WTC11 (cell line): ENCODE data around the gene EIF1AD. TPM values are rescaled to one million over a fixed set of nuclear protein-coding genes. Genes with fewer than 3 reads are reported as not detected.

Experiments used
- ATAC-seq: fragments of 200-7000 bp; cut with Tn5 transposase; 2 replicates; pipeline ENCODE4 v1.10.0; 2021; ENCODE audit warnings: mild to moderate bottlenecking, moderate library complexity
- CTCF ChIA-PET: fragments of 300-600 bp; sonication (Branson Sonifier 250); formaldehyde crosslinking; loops from one replicate; lab custom pipeline; 2021; ENCODE audit warnings: antibody characterized with exemption; lab: Charles Lee
- POLR2A ChIA-PET: fragments of 350-600 bp; sonication (Branson Sonifier 250); formaldehyde crosslinking; loops from one replicate; lab custom pipeline; 2021; ENCODE audit warnings: antibody characterized with exemption; lab: Charles Lee
- DNase-seq: peaks from one replicate; pipeline ENCODE4 v3.0.0; 2021; ENCODE audit warnings: low spot score
- H3K27ac Mint-ChIP-seq: 2 replicates; pipeline ENCODE4 v1.8.0; 2021; ENCODE audit warnings: mixed read lengths
- H3K27me3 Mint-ChIP-seq: 2 replicates; pipeline ENCODE4 v1.8.0; 2021; ENCODE audit warnings: low read depth, mild to moderate bottlenecking, moderate library complexity, mixed read lengths
- H3K36me3 Mint-ChIP-seq: 2 replicates; pipeline ENCODE4 v1.8.0; 2021; ENCODE audit warnings: mixed read lengths
- H3K4me1 Mint-ChIP-seq: 2 replicates; pipeline ENCODE4 v1.8.0; 2022; ENCODE audit warnings: mixed read lengths
- H3K4me3 Mint-ChIP-seq: 2 replicates; pipeline ENCODE4 v1.8.0; 2021; ENCODE audit warnings: mild to moderate bottlenecking, moderate library complexity, mixed read lengths
- H3K9me3 Mint-ChIP-seq: 2 replicates; pipeline ENCODE4 v1.8.0; 2021; ENCODE audit warnings: mixed read lengths
- ATF1 ChIP-seq: sonication (generic); formaldehyde crosslinking; IDR thresholded peaks from 2 replicates; pipeline ENCODE4 v1.8.1; 2023; ENCODE audit warnings: mild to moderate bottlenecking, moderate library complexity, missing genetic modification reagents
- CREB1 ChIP-seq: sonication (generic); formaldehyde crosslinking; IDR thresholded peaks from 2 replicates; pipeline ENCODE4 v1.8.0; 2023; ENCODE audit warnings: mild to moderate bottlenecking, missing genetic modification reagents
- EMX1 ChIP-seq: fragments of 250-450 bp; sonication (Bioruptor Pico); IDR thresholded peaks from 2 replicates; pipeline ENCODE4 v1.8.0; 2021; ENCODE audit warnings: mild to moderate bottlenecking
- FOXJ3 ChIP-seq: sonication (generic); formaldehyde crosslinking; IDR thresholded peaks from 2 replicates; pipeline ENCODE4 v1.9.0; 2021; ENCODE audit warnings: missing genetic modification reagents, mild to moderate bottlenecking, borderline replicate concordance
- FOXP1 ChIP-seq: sonication (generic); formaldehyde crosslinking; IDR thresholded peaks from 2 replicates; pipeline ENCODE4 v1.8.0; 2022; ENCODE audit warnings: missing genetic modification reagents, mild to moderate bottlenecking, moderate library complexity, borderline replicate concordance
- KAT7 ChIP-seq: sonication (generic); formaldehyde crosslinking; IDR thresholded peaks from 2 replicates; pipeline ENCODE4 v1.8.1; 2023; ENCODE audit warnings: missing genetic modification reagents, mild to moderate bottlenecking, borderline replicate concordance
- MXD4 ChIP-seq: fragments of 250-450 bp; sonication (Bioruptor Pico); IDR thresholded peaks from 2 replicates; pipeline ENCODE4 v1.8.0; 2021; ENCODE audit warnings: mild to moderate bottlenecking, moderate library complexity, borderline replicate concordance
- NFATC4 ChIP-seq: fragments of 250-450 bp; sonication (Bioruptor Pico); IDR thresholded peaks from 2 replicates; pipeline ENCODE4 v1.9.0; 2021; ENCODE audit warnings: mild to moderate bottlenecking
- NR2C2 ChIP-seq: sonication (generic); formaldehyde crosslinking; IDR thresholded peaks from 2 replicates; pipeline ENCODE4 v1.8.0; 2022; ENCODE audit warnings: mild to moderate bottlenecking, missing genetic modification reagents
- SOX15 ChIP-seq: fragments of 250-450 bp; sonication (Bioruptor Pico); IDR thresholded peaks from 2 replicates; pipeline ENCODE4 v1.9.0; 2021; ENCODE audit warnings: mild to moderate bottlenecking
- TCF7 ChIP-seq: sonication (generic); formaldehyde crosslinking; IDR thresholded peaks from 2 replicates; pipeline ENCODE4 v1.8.0; 2022; ENCODE audit warnings: mild to moderate bottlenecking, low read depth, missing genetic modification reagents, moderate library complexity
- TP53 ChIP-seq: sonication (generic); formaldehyde crosslinking; IDR thresholded peaks from 2 replicates; pipeline ENCODE4 v1.8.1; 2023; ENCODE audit warnings: mild to moderate bottlenecking, missing genetic modification reagents
- ZNF423 ChIP-seq: fragments of 250-450 bp; sonication (Bioruptor Pico); IDR thresholded peaks from 2 replicates; pipeline ENCODE4 v2.1.2; 2022; ENCODE audit warnings: mild to moderate bottlenecking, moderate library complexity
- ZNF671 ChIP-seq: fragments of 250-450 bp; sonication (Bioruptor Pico); IDR thresholded peaks from 2 replicates; pipeline ENCODE4 v1.8.0; 2021; ENCODE audit warnings: mild to moderate bottlenecking
- total RNA-seq: library from RNA; stranded (reverse); gene quantifications from 3 replicates; pipeline ENCODE4 v1.2.3, GENCODE V29; 2021
- TF ChIP-seq, protein P1 (sequence below): sonication (generic); formaldehyde crosslinking; IDR thresholded peaks from 2 replicates; pipeline ENCODE4 v1.8.0; 2022; ENCODE audit warnings: mild to moderate bottlenecking, missing genetic modification reagents
- TF ChIP-seq, protein P2 (sequence below): sonication (generic); formaldehyde crosslinking; IDR thresholded peaks from 2 replicates; pipeline ENCODE4 v1.8.1; 2022; ENCODE audit warnings: low read depth, mild to moderate bottlenecking, moderate library complexity, missing genetic modification reagents, borderline replicate concordance
- TF ChIP-seq, protein P3 (sequence below): sonication (generic); formaldehyde crosslinking; IDR thresholded peaks from 2 replicates; pipeline ENCODE4 v1.8.0; 2023; ENCODE audit warnings: missing genetic modification reagents
- TF ChIP-seq, protein P4 (sequence below): sonication (generic); formaldehyde crosslinking; IDR thresholded peaks from 2 replicates; pipeline ENCODE4 v1.8.1; 2022; ENCODE audit warnings: mild to moderate bottlenecking, missing genetic modification reagents, moderate library complexity, borderline replicate concordance
- TF ChIP-seq, protein P5 (sequence below): sonication (generic); formaldehyde crosslinking; IDR thresholded peaks from 2 replicates; pipeline ENCODE4 v1.8.0; 2022; ENCODE audit warnings: mild to moderate bottlenecking, missing genetic modification reagents
- TF ChIP-seq, protein P6 (sequence below): sonication (generic); formaldehyde crosslinking; IDR thresholded peaks from 2 replicates; pipeline ENCODE4 v1.8.1; 2023; ENCODE audit warnings: mild to moderate bottlenecking, moderate library complexity, missing genetic modification reagents

EIF1AD gene
- total RNA-seq, 1 experiment from 2014 or later, result 37.6 TPM

DNA sequence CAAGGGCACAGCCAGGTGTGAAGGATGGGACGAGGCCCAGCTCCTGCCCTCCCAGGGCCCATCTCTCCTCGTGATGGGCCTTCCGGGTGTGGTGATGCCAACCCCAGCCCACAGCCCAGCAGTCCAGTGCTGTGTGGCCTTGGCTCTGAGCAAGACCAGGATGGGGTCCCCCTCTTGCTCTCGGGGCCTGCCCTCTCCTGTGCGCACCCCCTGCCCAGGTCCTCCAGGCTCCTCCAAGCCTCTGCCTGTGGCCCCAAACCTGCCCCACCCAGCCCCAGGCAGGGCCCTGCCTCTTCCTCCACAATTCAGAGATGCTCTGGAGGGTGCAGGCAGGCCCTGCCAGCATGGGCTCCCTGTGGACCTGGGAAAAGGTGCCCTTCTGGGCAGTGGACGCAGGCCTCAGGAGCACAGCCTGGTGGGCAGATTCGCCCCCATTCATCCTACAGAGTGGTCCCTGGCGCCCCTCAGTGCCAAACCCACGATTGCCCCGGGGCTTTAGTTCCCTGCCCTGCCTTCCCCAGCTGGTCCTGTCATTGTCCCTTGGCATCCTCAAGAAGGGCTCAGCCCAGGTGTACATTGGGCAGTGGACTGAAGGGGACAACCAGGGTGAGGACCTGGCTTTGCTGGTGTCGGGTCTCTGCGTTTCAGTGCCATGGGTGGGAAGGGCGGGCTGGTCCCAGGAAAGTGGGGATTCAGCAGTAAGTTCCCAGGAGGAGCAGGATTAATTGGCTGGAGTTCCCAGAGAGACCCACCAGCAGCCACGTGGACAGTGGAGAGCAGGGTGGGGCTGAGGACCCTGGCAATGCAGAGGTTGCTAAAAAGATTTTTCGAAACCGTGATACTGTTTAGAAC is 19.8 kb downstream of the EIF1AD start (continued):
- TF ChIP-seq, protein P1, sequence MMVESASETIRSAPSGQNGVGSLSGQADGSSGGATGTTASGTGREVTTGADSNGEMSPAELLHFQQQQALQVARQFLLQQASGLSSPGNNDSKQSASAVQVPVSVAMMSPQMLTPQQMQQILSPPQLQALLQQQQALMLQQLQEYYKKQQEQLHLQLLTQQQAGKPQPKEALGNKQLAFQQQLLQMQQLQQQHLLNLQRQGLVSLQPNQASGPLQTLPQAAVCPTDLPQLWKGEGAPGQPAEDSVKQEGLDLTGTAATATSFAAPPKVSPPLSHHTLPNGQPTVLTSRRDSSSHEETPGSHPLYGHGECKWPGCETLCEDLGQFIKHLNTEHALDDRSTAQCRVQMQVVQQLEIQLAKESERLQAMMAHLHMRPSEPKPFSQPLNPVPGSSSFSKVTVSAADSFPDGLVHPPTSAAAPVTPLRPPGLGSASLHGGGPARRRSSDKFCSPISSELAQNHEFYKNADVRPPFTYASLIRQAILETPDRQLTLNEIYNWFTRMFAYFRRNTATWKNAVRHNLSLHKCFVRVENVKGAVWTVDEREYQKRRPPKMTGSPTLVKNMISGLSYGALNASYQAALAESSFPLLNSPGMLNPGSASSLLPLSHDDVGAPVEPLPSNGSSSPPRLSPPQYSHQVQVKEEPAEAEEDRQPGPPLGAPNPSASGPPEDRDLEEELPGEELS (CRISPR knock-in tag), result no peak
- TF ChIP-seq NFATC4 (CRISPR knock-in tag) (no peak), TP53 (CRISPR knock-in tag) (no peak)
- TF ChIP-seq, protein P2, sequence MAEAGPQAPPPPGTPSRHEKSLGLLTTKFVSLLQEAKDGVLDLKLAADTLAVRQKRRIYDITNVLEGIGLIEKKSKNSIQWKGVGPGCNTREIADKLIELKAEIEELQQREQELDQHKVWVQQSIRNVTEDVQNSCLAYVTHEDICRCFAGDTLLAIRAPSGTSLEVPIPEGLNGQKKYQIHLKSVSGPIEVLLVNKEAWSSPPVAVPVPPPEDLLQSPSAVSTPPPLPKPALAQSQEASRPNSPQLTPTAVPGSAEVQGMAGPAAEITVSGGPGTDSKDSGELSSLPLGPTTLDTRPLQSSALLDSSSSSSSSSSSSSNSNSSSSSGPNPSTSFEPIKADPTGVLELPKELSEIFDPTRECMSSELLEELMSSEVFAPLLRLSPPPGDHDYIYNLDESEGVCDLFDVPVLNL (CRISPR knock-in tag), result no peak
- TF ChIP-seq, protein P3, sequence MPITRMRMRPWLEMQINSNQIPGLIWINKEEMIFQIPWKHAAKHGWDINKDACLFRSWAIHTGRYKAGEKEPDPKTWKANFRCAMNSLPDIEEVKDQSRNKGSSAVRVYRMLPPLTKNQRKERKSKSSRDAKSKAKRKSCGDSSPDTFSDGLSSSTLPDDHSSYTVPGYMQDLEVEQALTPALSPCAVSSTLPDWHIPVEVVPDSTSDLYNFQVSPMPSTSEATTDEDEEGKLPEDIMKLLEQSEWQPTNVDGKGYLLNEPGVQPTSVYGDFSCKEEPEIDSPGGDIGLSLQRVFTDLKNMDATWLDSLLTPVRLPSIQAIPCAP (CRISPR knock-in tag), result no peak

DNA sequence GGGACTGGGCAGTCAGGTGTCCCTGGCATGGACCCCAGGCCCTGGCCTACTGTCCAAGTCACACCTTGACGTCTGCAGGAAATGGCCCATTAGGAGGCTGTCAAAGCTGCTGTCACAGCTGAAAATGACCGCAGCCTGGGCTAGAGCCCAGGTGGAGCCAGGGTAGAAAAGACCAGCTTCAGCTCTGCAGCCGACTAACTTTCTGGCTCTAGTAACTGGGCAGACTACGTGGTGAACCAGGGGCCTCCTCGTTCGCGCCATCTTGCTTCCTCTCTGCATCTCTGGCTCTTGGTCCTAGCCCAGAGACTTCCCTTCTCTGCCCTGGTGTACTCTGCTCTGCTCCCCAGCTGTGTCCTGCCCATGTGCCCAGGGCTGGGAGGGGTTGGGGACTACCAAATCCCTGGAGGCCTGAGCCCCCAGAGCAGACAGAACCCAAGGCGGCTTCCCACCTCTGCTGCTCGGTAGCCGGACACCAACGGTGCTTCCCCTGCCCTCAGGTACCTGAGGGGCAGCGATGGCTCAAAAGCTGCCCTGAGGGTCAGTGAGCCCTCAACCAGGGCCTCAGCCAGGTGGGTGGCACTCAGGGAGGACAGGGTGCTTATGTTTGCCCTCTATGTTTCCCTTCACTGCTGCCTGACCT is 20.7 kb downstream of the EIF1AD start:
- Mint-ChIP-seq H3K36me3 (peaks cover 18% of the 10 kb centered on the region), H3K27me3 (no peaks in the 10 kb centered on the region), H3K4me3 (no peak overlapping the region), H3K9me3 (no peaks in the 10 kb centered on the region), H3K27ac (no peak overlapping the region), H3K4me1 (no peaks in the 10 kb centered on the region)
- ChIA-PET CTCF (interaction anchor here (0.8 to 1.4 kb wide), 4 partner anchors 39 to 201 kb away, joined by 3 to 7 read pairs (median 4); partner anchors contain the start of gene FIBP), POLR2A (no interaction called here)
- TF ChIP-seq ZNF423, result no peak
- TF ChIP-seq CREB1 (CRISPR knock-in tag), result no peak
- no peak for TF ChIP-seq SOX15 (CRISPR knock-in tag)
- TF ChIP-seq FOXP1, result no peak
- TF ChIP-seq NR2C2, result no peak
- no peak for TF ChIP-seq KAT7 (CRISPR knock-in tag)
- TF ChIP-seq, protein P4, sequence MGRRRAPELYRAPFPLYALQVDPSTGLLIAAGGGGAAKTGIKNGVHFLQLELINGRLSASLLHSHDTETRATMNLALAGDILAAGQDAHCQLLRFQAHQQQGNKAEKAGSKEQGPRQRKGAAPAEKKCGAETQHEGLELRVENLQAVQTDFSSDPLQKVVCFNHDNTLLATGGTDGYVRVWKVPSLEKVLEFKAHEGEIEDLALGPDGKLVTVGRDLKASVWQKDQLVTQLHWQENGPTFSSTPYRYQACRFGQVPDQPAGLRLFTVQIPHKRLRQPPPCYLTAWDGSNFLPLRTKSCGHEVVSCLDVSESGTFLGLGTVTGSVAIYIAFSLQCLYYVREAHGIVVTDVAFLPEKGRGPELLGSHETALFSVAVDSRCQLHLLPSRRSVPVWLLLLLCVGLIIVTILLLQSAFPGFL (CRISPR knock-in tag), result no peak
- TF ChIP-seq ZNF671 (CRISPR knock-in tag), result no peak
- TF ChIP-seq TCF7 (CRISPR knock-in tag), result no peak
- TF ChIP-seq EMX1 (CRISPR knock-in tag), result no peak
- no peak for TF ChIP-seq MXD4 (CRISPR knock-in tag)
- TF ChIP-seq, protein P5, sequence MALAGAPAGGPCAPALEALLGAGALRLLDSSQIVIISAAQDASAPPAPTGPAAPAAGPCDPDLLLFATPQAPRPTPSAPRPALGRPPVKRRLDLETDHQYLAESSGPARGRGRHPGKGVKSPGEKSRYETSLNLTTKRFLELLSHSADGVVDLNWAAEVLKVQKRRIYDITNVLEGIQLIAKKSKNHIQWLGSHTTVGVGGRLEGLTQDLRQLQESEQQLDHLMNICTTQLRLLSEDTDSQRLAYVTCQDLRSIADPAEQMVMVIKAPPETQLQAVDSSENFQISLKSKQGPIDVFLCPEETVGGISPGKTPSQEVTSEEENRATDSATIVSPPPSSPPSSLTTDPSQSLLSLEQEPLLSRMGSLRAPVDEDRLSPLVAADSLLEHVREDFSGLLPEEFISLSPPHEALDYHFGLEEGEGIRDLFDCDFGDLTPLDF (CRISPR knock-in tag), result no peak
- no peak for TF ChIP-seq ATF1 (CRISPR knock-in tag)
- TF ChIP-seq FOXJ3 (CRISPR knock-in tag), result no peak
- TF ChIP-seq, protein P6, sequence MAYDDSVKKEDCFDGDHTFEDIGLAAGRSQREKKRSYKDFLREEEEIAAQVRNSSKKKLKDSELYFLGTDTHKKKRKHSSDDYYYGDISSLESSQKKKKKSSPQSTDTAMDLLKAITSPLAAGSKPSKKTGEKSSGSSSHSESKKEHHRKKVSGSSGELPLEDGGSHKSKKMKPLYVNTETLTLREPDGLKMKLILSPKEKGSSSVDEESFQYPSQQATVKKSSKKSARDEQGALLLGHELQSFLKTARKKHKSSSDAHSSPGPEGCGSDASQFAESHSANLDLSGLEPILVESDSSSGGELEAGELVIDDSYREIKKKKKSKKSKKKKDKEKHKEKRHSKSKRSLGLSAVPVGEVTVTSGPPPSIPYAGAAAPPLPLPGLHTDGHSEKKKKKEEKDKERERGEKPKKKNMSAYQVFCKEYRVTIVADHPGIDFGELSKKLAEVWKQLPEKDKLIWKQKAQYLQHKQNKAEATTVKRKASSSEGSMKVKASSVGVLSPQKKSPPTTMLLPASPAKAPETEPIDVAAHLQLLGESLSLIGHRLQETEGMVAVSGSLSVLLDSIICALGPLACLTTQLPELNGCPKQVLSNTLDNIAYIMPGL (CRISPR knock-in tag), result no peak
- DNase-seq (no peak), ATAC-seq (no peak)
